ENCODE results near the gene TJAP1.

The TJAP1 gene

DNA sequence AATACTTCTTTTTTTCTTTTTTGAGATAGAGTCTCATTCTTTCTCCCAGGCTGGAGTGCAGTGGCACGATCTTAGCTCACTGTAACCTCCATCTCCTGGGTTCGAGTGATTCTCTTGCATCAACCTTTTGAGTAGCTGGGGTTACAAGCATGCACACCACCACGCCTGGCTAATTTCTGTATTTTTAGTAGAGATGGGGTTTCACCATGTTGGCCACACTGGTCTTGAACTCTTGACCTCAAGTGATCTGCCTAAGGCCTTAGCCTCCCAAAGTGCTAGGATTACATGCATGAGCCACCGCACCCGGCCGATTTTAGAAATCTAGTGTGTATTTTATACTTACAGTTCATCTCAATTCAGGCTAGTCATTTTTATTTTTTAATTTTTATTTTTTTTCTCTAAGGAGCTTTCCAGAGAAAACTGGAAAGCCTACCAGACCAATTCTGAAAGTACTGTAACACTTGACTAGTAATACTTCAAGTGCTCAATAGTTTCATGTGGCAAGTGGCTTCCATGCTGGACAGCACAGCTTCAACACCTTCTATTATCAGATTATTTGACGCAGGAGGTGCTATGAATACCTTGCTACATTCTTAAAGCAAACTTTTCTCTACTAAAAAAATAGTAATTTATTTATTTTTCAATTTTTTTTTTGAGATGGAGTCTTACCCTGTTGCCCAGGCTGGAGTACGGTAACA is 64.6 kb downstream of the TJAP1 start:
- no peak for DNase-seq

DNA sequence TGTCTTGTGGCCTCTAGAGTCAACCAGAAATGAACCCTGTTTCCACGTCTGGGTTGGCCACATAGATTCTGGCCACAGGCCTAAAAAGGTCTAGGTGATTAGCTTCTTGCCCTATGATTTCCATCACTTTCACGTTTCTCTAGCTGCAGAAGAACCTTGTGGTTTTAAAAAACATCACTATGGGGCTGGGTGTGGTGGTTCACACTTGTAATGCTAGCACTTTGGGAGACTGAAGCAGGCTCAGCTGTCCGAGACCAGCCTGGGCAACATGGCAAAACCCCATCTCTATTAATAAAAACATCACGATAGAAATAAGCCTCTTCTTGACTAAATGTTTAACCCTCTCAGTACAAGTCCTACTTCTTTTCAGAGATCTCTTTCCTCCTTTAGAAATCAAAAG is 67.1 kb downstream of the TJAP1 start:
- DNase-seq = no peak

DNA sequence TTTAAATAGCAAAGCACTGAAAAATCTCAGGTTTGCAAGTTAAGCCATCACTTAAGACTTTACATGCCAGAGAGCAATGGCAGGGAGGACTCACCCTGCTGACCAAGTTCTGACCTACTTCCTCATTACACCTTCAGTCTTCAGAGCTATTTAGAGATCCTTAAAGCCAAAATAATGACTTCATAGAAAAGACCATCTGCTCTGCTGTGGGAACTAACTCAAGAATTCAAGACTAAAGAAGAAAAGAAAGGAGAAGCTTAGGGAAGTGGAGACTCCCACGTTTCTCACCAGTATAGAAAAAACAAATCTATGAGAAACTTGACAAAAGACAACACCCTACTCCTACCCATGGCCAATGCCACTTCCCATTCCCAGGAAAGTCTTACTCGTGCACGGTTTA is 69.9 kb downstream of the TJAP1 start:
- no peak for DNase-seq
